SU-DHL-6 (cell line): Measurements from ENCODE around the gene YLPM1.

Source experiments
- H2AFZ ChIP-seq: fragments of 200-600 bp; sonication (generic); 2 replicates; pipeline ENCODE4 v1.6.1; 2014; ENCODE audit warnings: low read depth, mild to moderate bottlenecking, moderate library complexity, mixed read lengths, antibody characterized with exemption, low read length; ENCODE audit not compliant: severe bottlenecking
- H3F3A ChIP-seq: fragments of 200-600 bp; shearing (Covaris generic); 2 replicates; pipeline ENCODE4 v1.6.0; 2016; ENCODE audit warnings: antibody characterized with exemption, mild to moderate bottlenecking; ENCODE audit not compliant: insufficient read depth
- H3K27ac ChIP-seq: fragments of 200-600 bp; sonication (generic); 2 replicates; pipeline ENCODE4 v1.5.1; 2016; ENCODE audit warnings: low read depth, mild to moderate bottlenecking, low read length, moderate library complexity, mixed read lengths
- H3K27me3 ChIP-seq: fragments of 200-600 bp; sonication (generic), shearing (Covaris generic); 2 replicates; pipeline ENCODE4 v1.6.0; 2014; ENCODE audit warnings: mild to moderate bottlenecking, low read length
- H3K36me3 ChIP-seq: fragments of 200-600 bp; sonication (generic); 2 replicates; pipeline ENCODE4 v1.6.1; 2014; ENCODE audit warnings: mild to moderate bottlenecking, low read length, mixed read lengths
- H3K4me2 ChIP-seq: fragments of 300-600, 200-600 bp; shearing (Covaris generic), sonication (generic); 2 replicates; pipeline ENCODE4 v1.6.0; 2014; ENCODE audit warnings: low read length, low read depth, mild to moderate bottlenecking; ENCODE audit not compliant: poor library complexity, severe bottlenecking
- H3K4me3 ChIP-seq: fragments of 200-600 bp; sonication (generic); 2 replicates; pipeline ENCODE4 v1.5.1; 2014; ENCODE audit warnings: antibody characterized with exemption, low read length, mild to moderate bottlenecking, mixed read lengths; ENCODE audit not compliant: insufficient read depth, poor library complexity, severe bottlenecking
- H3K79me2 ChIP-seq: fragments of 200-600 bp; sonication (generic); 2 replicates; pipeline ENCODE4 v1.6.1; 2014; ENCODE audit warnings: mild to moderate bottlenecking, low read length, moderate library complexity; ENCODE audit not compliant: insufficient read depth
- H3K9ac ChIP-seq: fragments of 200-600 bp; sonication (generic); 2 replicates; pipeline ENCODE4 v1.7.0; 2014; ENCODE audit warnings: mild to moderate bottlenecking, low read length
- H3K9me2 ChIP-seq: fragments of 200-600 bp; sonication (generic); replicated peaks from 2 replicates; pipeline ENCODE4 v1.6.1; 2014; ENCODE audit warnings: low read length; ENCODE audit not compliant: insufficient read depth
- H3K9me3 ChIP-seq: fragments of 200-600 bp; sonication (generic); 2 replicates; pipeline ENCODE4 v1.6.1; 2014; ENCODE audit warnings: low read length, mixed read lengths; ENCODE audit not compliant: insufficient read depth
- H4K20me1 ChIP-seq: fragments of 200-600 bp; sonication (generic); 2 replicates; pipeline ENCODE4 v1.6.1; 2014; ENCODE audit warnings: low read depth, mild to moderate bottlenecking, antibody characterized with exemption, low read length, moderate library complexity, mixed read lengths
- EZH2phosphoT487 ChIP-seq: fragments of 200-600 bp; sonication (generic), shearing (Covaris generic); conservative IDR thresholded peaks from 2 replicates; pipeline ENCODE4 v1.6.1; 2018; ENCODE audit warnings: mild to moderate bottlenecking, antibody characterized with exemption, low read length, moderate library complexity, mixed read lengths
- TF ChIP-seq, protein P1 (sequence below): fragments of 200-600 bp; sonication (generic); IDR thresholded peaks from one replicate; pipeline ENCODE4 v1.5.1; 2017; ENCODE audit warnings: antibody characterized with exemption, mild to moderate bottlenecking, low read length, moderate library complexity; ENCODE audit not compliant: insufficient read depth, poor library complexity, severe bottlenecking

YLPM1 gene

DNA sequence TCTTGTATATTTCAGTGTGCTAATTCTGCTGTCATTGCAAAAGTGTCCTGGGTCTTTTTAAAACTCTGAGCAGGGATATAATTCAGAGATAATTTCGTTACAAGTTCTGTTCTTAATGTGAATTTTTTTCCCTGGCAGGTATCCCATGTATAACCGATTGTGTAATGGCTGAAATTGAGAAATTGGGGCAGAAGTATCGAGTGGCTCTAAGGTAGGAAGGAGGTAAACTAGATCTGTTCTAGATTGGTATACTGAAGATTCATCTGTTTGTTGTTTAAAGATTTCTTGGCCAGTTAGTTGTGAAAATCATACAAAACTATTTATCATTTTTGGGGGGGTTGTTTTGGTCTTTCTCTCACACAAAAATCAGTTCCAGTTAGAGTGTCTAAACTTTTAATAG lies 40.0 kb upstream of the YLPM1 start:
- TF ChIP-seq EZH2phosphoT487, result no peak
- TF ChIP-seq, protein P1, sequence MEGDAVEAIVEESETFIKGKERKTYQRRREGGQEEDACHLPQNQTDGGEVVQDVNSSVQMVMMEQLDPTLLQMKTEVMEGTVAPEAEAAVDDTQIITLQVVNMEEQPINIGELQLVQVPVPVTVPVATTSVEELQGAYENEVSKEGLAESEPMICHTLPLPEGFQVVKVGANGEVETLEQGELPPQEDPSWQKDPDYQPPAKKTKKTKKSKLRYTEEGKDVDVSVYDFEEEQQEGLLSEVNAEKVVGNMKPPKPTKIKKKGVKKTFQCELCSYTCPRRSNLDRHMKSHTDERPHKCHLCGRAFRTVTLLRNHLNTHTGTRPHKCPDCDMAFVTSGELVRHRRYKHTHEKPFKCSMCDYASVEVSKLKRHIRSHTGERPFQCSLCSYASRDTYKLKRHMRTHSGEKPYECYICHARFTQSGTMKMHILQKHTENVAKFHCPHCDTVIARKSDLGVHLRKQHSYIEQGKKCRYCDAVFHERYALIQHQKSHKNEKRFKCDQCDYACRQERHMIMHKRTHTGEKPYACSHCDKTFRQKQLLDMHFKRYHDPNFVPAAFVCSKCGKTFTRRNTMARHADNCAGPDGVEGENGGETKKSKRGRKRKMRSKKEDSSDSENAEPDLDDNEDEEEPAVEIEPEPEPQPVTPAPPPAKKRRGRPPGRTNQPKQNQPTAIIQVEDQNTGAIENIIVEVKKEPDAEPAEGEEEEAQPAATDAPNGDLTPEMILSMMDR, result no peak
- no peak overlapping the region for H3K4me3 ChIP-seq
- peaks cover 11% of the 10 kb centered on the region; the same call in 1 of the 2 replicates for H3K36me3 ChIP-seq
- H3F3A ChIP-seq, result no peaks in the 10 kb centered on the region
- no peaks in the 10 kb centered on the region for H3K9me3 ChIP-seq
- H4K20me1 ChIP-seq, result no peaks in the 10 kb centered on the region
- H3K79me2 ChIP-seq, result no peaks in the 10 kb centered on the region
- no peak overlapping the region for H3K27ac ChIP-seq
- no peak overlapping the region for H2AFZ ChIP-seq
- H3K4me2 ChIP-seq, result no peak overlapping the region
- H3K9me2 ChIP-seq, result no peaks in the 10 kb centered on the region
- no peaks in the 10 kb centered on the region for H3K27me3 ChIP-seq
- no peak overlapping the region for H3K9ac ChIP-seq

DNA sequence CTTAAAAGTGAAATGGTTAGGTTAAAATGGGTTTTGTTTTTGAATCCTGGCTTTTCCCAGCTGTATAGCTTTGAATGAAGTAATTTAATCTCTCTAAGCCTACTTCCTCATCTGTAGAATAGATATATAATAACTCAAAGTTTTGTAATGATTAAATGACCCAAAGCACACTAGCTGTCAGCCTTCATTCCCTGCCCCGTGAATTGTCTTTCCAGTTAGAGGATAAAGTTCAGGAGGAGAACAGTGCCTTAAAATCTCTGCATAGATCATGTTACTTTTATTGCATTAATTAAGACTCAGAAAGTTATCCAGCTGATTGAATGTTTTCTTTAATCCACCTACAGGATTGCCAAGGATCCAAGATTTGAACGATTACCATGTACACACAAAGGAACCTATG lies 30.7 kb upstream of the YLPM1 start:
- no peak for TF ChIP-seq EZH2phosphoT487
- TF ChIP-seq, protein P1, result no peak
- Histone ChIP-seq H3K27me3 (no peaks in the 10 kb centered on the region), H3K9me3 (no peaks in the 10 kb centered on the region), H3K9me2 (no peaks in the 10 kb centered on the region), H2AFZ (no peak overlapping the region), H4K20me1 (no peaks in the 10 kb centered on the region), H3K4me3 (no peak overlapping the region), H3F3A (no peaks in the 10 kb centered on the region), H3K4me2 (no peak overlapping the region), H3K27ac (no peak overlapping the region), H3K79me2 (no peaks in the 10 kb centered on the region), H3K36me3 (peaks cover 19% of the 10 kb centered on the region), H3K9ac (no peak overlapping the region)

DNA sequence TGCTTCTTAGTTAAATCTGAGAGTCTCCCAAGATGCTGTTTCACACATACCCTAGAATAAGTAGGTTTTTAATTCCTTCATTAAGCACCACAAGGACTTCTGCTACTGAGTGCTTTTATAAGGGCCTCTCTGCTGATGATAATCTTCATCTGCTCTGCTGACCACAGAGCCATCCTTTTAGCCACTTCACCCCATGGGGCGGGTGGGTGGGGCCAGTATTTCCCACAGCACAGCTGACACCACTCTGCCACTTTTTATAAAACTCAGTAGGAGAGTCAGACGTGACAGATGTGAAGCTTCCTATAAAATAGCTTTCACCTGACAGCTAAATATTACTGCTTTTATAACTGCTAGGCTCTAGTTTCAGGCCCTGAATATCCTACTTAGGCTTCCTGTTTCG lies 29.9 kb upstream of the YLPM1 start:
- Histone ChIP-seq H3K4me2 (no peak overlapping the region), H3K27ac (no peak overlapping the region), H3F3A (no peaks in the 10 kb centered on the region), H3K4me3 (no peak overlapping the region), H3K9ac (no peak overlapping the region), H3K79me2 (no peaks in the 10 kb centered on the region), H2AFZ (no peak overlapping the region), H3K36me3 (peaks cover 19% of the 10 kb centered on the region), H3K9me2 (no peaks in the 10 kb centered on the region), H4K20me1 (no peaks in the 10 kb centered on the region), H3K27me3 (no peaks in the 10 kb centered on the region), H3K9me3 (no peaks in the 10 kb centered on the region)
- TF ChIP-seq, protein P1, result no peak
- TF ChIP-seq EZH2phosphoT487, result no peak
